ENCODE results near the gene PELI3. TPM values are rescaled to one million over a fixed set of nuclear protein-coding genes. Genes with fewer than 3 reads are reported as not detected.

The PELI3 gene
- total and polyA plus RNA-seq, 3 experiments from 2014 or later: 5.3 to 7.0 (median 6.6) TPM

DNA sequence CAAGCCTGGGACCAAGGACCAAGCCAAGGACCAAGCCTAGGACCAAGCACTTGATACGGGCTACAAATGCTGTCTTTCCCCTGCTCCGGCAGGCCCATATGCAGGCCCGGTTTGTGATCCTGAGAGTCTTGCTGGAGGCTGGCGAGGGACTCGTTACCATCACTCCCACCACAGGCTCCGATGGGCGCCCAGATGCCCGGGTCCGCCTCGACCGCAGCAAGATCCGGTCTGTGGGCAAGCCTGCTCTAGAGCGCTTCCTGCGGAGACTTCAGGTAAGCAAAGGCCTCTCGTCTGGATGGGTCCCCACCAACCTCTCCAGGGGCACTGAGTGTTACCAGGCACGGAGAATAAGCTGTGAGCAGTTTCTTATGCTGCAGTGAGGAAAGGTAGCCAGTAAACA is 30.5 kb downstream of the PELI3 start:
- no peaks in the 10 kb centered on the region for H3K27me3 ChIP-seq (ENCODE audit: insufficient read depth, low read length, poor library complexity, severe bottlenecking)
- H3K27ac ChIP-seq (ENCODE audit: low read depth, low read length): no peak overlapping the region
- no peaks in the 10 kb centered on the region for H3K9me3 Mint-ChIP-seq
- ChIA-PET CTCF (no interaction called here), POLR2A (no interaction called here)
- H3K4me3 Mint-ChIP-seq: no peak overlapping the region
- peaks cover 0 to 49% (median 9%) of the 10 kb centered on the region in 3 donors for H3K36me3 Mint-ChIP-seq
- no peaks in the 10 kb centered on the region for H3K36me3 ChIP-seq (ENCODE audit: insufficient read depth, low read length)
- H3K27me3 Mint-ChIP-seq: no peaks in the 10 kb centered on the region
- peaks cover 0 to 2% (median 0%) of the 10 kb centered on the region in 3 donors for H3K4me1 Mint-ChIP-seq
- H3K27ac Mint-ChIP-seq: no peak overlapping the region
- H3K9me3 ChIP-seq (ENCODE audit: low read length): no peaks in the 10 kb centered on the region
- no peak for DNase-seq
- no peak overlapping the region for H3K4me3 ChIP-seq (ENCODE audit: low read length)
- H3K4me1 ChIP-seq (ENCODE audit: insufficient read depth, low read length): no peaks in the 10 kb centered on the region

DNA sequence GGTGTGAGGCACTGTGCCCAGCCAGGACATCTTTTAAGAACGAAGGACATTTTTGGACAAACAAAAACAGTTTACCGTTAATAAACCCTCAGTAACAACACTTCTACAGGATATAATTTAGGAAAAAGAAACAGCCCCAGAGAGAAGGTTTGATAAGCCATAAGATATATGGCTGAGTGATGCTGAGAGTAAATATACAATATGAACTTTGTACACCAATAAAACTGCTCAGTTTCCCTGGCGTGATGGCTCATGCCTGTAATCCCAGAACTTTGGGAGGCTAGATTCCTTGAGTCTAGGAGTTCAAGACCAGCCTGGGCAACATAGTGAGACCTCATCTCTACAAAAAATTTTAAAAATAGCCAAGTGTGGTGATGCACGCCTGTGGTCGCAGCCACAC is 31.8 kb downstream of the PELI3 start:
- H3K27me3 ChIP-seq (ENCODE audit: insufficient read depth, low read length, poor library complexity, severe bottlenecking): no peaks in the 10 kb centered on the region
- Mint-ChIP-seq H3K27me3 (no peaks in the 10 kb centered on the region), H3K4me1 (no peaks in the 10 kb centered on the region), H3K9me3 (no peaks in the 10 kb centered on the region), H3K4me3 (no peak overlapping the region), H3K27ac (no peak overlapping the region), H3K36me3 (peaks cover 0 to 45% (median 9%) of the 10 kb centered on the region in 3 donors)
- H3K27ac ChIP-seq (ENCODE audit: low read depth, low read length): no peak overlapping the region
- no peak for DNase-seq
- no peaks in the 10 kb centered on the region for H3K9me3 ChIP-seq (ENCODE audit: low read length)
- POLR2A ChIA-PET: no interaction called here
- H3K36me3 ChIP-seq (ENCODE audit: insufficient read depth, low read length): no peaks in the 10 kb centered on the region
- CTCF ChIA-PET: no interaction called here
- no peak overlapping the region for H3K4me3 ChIP-seq (ENCODE audit: low read length)
- no peaks in the 10 kb centered on the region for H3K4me1 ChIP-seq (ENCODE audit: insufficient read depth, low read length)

DNA sequence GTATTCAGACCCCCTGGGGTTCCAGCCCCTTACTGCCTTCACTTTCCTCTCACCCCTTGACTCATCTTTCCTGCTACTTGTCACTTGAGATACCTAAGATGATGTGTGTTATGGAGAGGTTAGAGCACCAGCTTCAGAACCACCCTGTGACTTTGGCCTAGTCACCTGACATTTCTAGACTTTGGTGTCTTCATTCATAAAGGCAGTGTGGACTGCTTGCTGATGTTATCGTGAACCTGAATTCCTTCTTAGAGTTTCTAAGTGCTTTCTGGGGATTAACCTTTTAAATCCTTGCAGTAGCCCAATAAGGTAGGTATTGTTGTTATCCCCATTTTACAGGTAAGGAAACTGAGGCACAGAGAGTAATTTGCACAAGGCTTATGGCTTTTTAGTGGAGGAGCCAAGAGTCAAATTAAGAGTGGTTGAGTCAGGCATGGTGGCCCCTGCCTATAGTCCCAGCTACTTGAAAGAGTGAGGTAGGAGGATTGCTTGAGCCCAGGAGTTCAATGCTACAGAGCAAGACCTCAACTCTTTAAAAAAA is 38.6 kb downstream of the PELI3 start:
- no peak overlapping the region for H3K27ac Mint-ChIP-seq
- no peaks in the 10 kb centered on the region for H3K9me3 Mint-ChIP-seq
- CTCF ChIA-PET: no interaction called here
- POLR2A ChIA-PET: no interaction called here
- peaks cover 1 to 4% (median 4%) of the 10 kb centered on the region in 3 donors for H3K4me1 Mint-ChIP-seq
- no peaks in the 10 kb centered on the region for H3K27me3 Mint-ChIP-seq
- no peak overlapping the region for H3K4me3 Mint-ChIP-seq
- no peaks in the 10 kb centered on the region for H3K27me3 ChIP-seq (ENCODE audit: insufficient read depth, low read length, poor library complexity, severe bottlenecking)
- DNase-seq: no peak
- H3K9me3 ChIP-seq (ENCODE audit: low read length): no peaks in the 10 kb centered on the region
- no peak overlapping the region for H3K4me3 ChIP-seq (ENCODE audit: low read length)
- H3K36me3 ChIP-seq (ENCODE audit: insufficient read depth, low read length): peaks cover 5% of the 10 kb centered on the region
- no peak overlapping the region for H3K27ac ChIP-seq (ENCODE audit: low read depth, low read length)
- H3K36me3 Mint-ChIP-seq: peaks cover 0 to 41% (median 9%) of the 10 kb centered on the region in 3 donors
- H3K4me1 ChIP-seq (ENCODE audit: insufficient read depth, low read length): peaks cover 4% of the 10 kb centered on the region

DNA sequence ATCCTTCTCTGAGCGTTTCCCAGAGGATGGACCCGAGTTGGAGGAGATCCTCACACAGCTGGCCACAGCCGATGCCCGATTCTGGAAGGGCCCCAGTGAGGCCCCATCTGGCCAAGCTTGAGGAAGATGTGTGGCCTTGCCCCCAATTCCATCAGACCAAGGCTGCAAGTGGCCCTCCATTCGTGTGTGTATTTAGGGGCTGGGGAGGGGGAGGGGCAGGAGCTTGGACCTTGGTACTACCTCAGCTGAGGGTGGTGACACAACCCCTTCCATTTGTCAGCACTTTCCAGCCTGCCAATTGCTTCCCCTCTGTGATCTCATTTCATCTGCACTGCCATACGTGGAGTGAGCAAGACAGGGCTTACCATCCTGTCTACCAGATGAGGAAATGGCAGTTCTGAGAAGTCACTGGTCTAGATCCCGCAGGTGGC is 42.4 kb downstream of the PELI3 start:
- Histone ChIP-seq H3K4me3 (ENCODE audit: low read length) (no peak overlapping the region), H3K9me3 (ENCODE audit: low read length) (no peaks in the 10 kb centered on the region), H3K36me3 (ENCODE audit: insufficient read depth, low read length) (peaks cover 5% of the 10 kb centered on the region), H3K27me3 (ENCODE audit: insufficient read depth, low read length, poor library complexity, severe bottlenecking) (no peaks in the 10 kb centered on the region), H3K4me1 (ENCODE audit: insufficient read depth, low read length) (peaks cover 11% of the 10 kb centered on the region), H3K27ac (ENCODE audit: low read depth, low read length) (no peak overlapping the region)
- H3K4me1 Mint-ChIP-seq: peaks cover 12 to 24% (median 17%) of the 10 kb centered on the region in 3 donors
- no peaks in the 10 kb centered on the region for H3K27me3 Mint-ChIP-seq
- CTCF ChIA-PET: interaction anchor here (0.9 to 1.2 kb wide), 3 partner anchors 18 to 99 kb away, joined by 3 read pairs; partner anchors contain the start of gene DPP3
- peak overlapping the region in 4 of 8 donors; percentile 22 to 82 (median 36) for H3K27ac Mint-ChIP-seq
- H3K4me3 Mint-ChIP-seq: peak overlapping the region in 2 of 7 donors; percentile 20 to 58
- H3K9me3 Mint-ChIP-seq: no peaks in the 10 kb centered on the region
- POLR2A ChIA-PET: interaction anchor here (1.2 to 1.9 kb wide), 2 partner anchors 29 to 108 kb away, joined by 3 to 12 read pairs; partner anchors contain the start of gene DPP3
- H3K36me3 Mint-ChIP-seq: peaks cover 0 to 44% (median 6%) of the 10 kb centered on the region in 3 donors
- no peak for DNase-seq

DNA sequence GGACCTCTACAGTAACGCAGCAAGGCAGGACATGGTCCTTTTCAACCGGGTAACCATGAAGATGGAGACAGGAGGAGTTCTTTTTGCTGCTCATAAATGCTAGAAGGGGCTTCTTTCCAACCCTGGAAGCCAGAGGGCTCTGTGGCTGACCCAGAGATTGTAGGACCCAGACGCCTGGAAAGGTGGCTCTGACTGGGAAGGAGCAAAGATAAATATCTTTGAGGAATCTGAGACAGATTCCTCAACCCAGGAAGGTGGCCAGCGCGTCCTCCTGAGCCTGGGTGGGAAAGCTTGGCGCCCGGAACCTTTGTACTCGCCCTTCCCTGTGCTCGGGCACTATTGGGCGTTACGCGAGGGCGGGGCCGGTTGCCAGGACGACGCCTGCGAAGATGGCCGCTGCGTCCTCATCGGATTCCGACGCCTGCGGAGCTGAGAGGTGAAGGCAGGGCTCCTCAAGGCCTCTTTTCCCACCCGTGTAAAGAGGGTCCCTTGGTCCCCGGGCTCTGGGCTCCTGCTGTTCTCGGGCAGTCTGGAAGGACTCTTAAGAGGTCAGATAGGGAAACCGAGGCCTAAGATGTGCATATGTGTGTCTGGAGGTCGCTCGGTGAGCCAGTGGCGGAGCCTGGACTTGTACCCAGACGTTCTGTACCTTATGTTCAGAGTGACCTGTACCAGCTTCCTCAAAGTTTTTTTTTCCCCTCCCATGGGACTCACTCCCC is 43.7 kb downstream of the PELI3 start, which contains the start of gene BBS1:
Gene BBS1, plus strand, starts transcription at position 365 of the 719 bp plus-strand sequence. Its CDS starts 25 bp downstream, at position 390.
- peak within 1 kb of the TSS; percentile 65 for H3K4me3 ChIP-seq (ENCODE audit: low read length)
- peaks cover 0 to 41% (median 6%) of the 10 kb centered on the region in 3 donors for H3K36me3 Mint-ChIP-seq
- peak; percentile 65 to 84 (median 71) for DNase-seq
- peak within 1 kb of the TSS; percentile 19 for H3K27ac ChIP-seq (ENCODE audit: low read depth, low read length)
- peak within 1 kb of the TSS; percentile 65 to 94 (median 82) for H3K27ac Mint-ChIP-seq
- peaks cover 11% of the 10 kb centered on the region for H3K4me1 ChIP-seq (ENCODE audit: insufficient read depth, low read length)
- no peaks in the 10 kb centered on the region for H3K36me3 ChIP-seq (ENCODE audit: insufficient read depth, low read length)
- POLR2A ChIA-PET: interaction anchor here (1.2 to 1.9 kb wide), 2 partner anchors 30 to 107 kb away, joined by 3 to 12 read pairs; partner anchors contain the start of gene DPP3
- CTCF ChIA-PET: interaction anchor here (0.7 to 1.2 kb wide), 3 partner anchors 19 to 693 kb away, joined by 3 to 5 read pairs (median 3); no protein-coding TSS in a partner anchor
- peak within 1 kb of the TSS; percentile 86 to 94 (median 90) for H3K4me3 Mint-ChIP-seq
- H3K27me3 Mint-ChIP-seq: no peaks in the 10 kb centered on the region
- H3K4me1 Mint-ChIP-seq: peaks cover 12 to 24% (median 17%) of the 10 kb centered on the region in 3 donors
- H3K9me3 ChIP-seq (ENCODE audit: low read length): no peaks in the 10 kb centered on the region
- H3K9me3 Mint-ChIP-seq: no peaks in the 10 kb centered on the region
- no peaks in the 10 kb centered on the region for H3K27me3 ChIP-seq (ENCODE audit: insufficient read depth, low read length, poor library complexity, severe bottlenecking)

DNA sequence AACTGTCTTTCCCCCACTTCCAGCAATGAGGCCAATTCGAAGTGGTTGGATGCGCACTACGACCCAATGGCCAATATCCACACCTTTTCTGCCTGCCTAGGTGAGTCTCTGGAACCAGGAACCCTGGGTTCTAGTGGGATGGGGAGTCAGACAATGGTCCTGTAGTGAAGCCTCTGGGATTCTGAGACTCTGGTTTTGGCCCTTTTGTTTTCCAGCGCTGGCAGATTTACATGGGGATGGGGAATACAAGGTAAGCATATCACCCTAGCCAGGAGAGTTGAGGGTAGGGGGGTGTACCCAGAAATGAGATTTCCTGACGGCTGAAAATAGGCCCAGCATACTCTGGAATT is 44.3 kb downstream of the PELI3 start:
- H3K27ac ChIP-seq (ENCODE audit: low read depth, low read length): peak overlapping the region; percentile 19
- H3K36me3 ChIP-seq (ENCODE audit: insufficient read depth, low read length): no peaks in the 10 kb centered on the region
- H3K9me3 ChIP-seq (ENCODE audit: low read length): no peaks in the 10 kb centered on the region
- Mint-ChIP-seq H3K27ac (peak overlapping the region in 7 of 8 donors; percentile 65 to 94 (median 82)), H3K4me3 (peak overlapping the region; percentile 86 to 94 (median 90)), H3K4me1 (peaks cover 12 to 24% (median 17%) of the 10 kb centered on the region in 3 donors), H3K27me3 (no peaks in the 10 kb centered on the region), H3K36me3 (peaks cover 0 to 41% (median 6%) of the 10 kb centered on the region in 3 donors), H3K9me3 (no peaks in the 10 kb centered on the region)
- H3K4me3 ChIP-seq (ENCODE audit: low read length): peak overlapping the region; percentile 65
- no peaks in the 10 kb centered on the region for H3K27me3 ChIP-seq (ENCODE audit: insufficient read depth, low read length, poor library complexity, severe bottlenecking)
- DNase-seq: no peak
- ChIA-PET POLR2A (interaction anchor here (1.9 kb wide), 1 partner anchor 31 kb away, joined by 12 read pairs; the partner anchor contains the start of gene DPP3), CTCF (interaction anchor here (0.8 kb wide), 1 partner anchor 25 kb away, joined by 3 read pairs; no protein-coding TSS in a partner anchor)
- H3K4me1 ChIP-seq (ENCODE audit: insufficient read depth, low read length): peaks cover 11% of the 10 kb centered on the region

DNA sequence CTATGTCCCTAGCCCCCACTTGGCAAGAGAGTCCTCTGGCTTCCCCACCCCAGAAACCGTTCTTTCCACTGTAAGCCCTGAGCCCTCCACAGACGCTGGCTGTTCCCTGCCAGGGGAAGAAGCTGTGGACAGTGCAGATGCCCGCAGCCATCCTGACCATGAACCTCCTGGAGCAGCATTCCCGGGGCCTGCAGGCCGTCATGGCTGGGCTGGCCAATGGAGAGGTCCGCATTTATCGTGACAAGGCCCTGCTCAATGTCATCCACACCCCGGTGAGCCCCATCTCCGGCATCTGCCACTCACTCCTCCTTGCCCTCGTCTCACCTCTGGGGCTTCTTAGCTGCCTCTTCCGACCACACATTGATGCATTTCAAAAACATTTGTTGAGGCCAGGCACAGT is 56.9 kb downstream of the PELI3 start:
- H3K4me3 ChIP-seq (ENCODE audit: low read length): no peak overlapping the region
- H3K27ac ChIP-seq (ENCODE audit: low read depth, low read length): no peak overlapping the region
- no peaks in the 10 kb centered on the region for H3K9me3 ChIP-seq (ENCODE audit: low read length)
- H3K4me1 ChIP-seq (ENCODE audit: insufficient read depth, low read length): no peaks in the 10 kb centered on the region
- no peaks in the 10 kb centered on the region for H3K27me3 ChIP-seq (ENCODE audit: insufficient read depth, low read length, poor library complexity, severe bottlenecking)
- ChIA-PET CTCF (no interaction called here), POLR2A (no interaction called here)
- H3K36me3 Mint-ChIP-seq: peaks cover 8 to 63% (median 23%) of the 10 kb centered on the region in 3 donors
- no peaks in the 10 kb centered on the region for H3K9me3 Mint-ChIP-seq
- H3K27ac Mint-ChIP-seq: peak overlapping the region in 2 of 8 donors; percentile 50 to 58
- H3K4me3 Mint-ChIP-seq: no peak overlapping the region
- no peaks in the 10 kb centered on the region for H3K4me1 Mint-ChIP-seq
- peaks cover 11% of the 10 kb centered on the region for H3K36me3 ChIP-seq (ENCODE audit: insufficient read depth, low read length)
- no peak for DNase-seq
- H3K27me3 Mint-ChIP-seq: no peaks in the 10 kb centered on the region

Measured in CD8-positive, alpha-beta memory T cell (primary cell).